AG04449 (cell line): Measurements from ENCODE around the gene BRF1.

Source experiments
- CTCF ChIA-PET: fragments of 350-600 bp; formaldehyde crosslinking; extraction: SDS; loops from one replicate; lab custom pipeline; 2021; ENCODE audit warnings: antibody characterized with exemption; lab: Yijun Ruan, JAX
- POLR2A ChIA-PET: fragments of 400-600, 350-600 bp; formaldehyde crosslinking; extraction: SDS; loops from one replicate; lab custom pipeline; 2020; ENCODE audit warnings: antibody characterized with exemption, inconsistent platforms; lab: Yijun Ruan, JAX
- DNase-seq: peaks from one replicate; pipeline ENCODE4 v3.0.0-alpha.2; 2010; ENCODE audit warnings: low read depth, low spot score
- H3K4me3 ChIP-seq: 2 replicates; pipeline ENCODE4 v1.5.1; 2011; ENCODE audit warnings: low read depth, mild to moderate bottlenecking, control low read depth, low read length
- TF ChIP-seq, protein P1 (sequence below): IDR thresholded peaks from one replicate; pipeline ENCODE4 v1.5.1; 2011; ENCODE audit warnings: mild to moderate bottlenecking, moderate library complexity, low read length, control low read depth, inconsistent platforms; ENCODE audit not compliant: insufficient read depth; ENCODE audit errors: missing control alignments

BRF1 gene

DNA sequence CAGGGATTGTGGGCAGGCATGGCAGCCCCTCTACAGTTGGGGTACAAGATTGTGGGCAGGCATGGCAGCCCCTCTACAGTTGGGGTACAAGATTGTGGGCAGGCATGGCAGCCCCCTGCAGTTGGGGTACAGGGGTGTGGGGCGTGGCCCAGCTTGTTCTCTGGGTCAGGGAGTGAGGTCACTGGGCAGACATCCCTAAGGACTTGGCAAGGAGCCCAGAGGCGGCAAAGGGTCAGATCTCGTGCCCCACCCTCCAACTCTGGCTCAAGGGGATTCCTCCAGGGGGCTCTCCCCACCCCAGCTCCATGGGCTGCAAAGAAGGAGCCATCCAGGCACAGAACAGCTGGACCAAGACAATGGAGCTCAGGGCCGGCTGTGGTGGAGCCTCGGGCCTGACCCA lies 93.9 kb downstream of the BRF1 start:
- no peak overlapping the region for H3K4me3 ChIP-seq
- TF ChIP-seq, protein P1, sequence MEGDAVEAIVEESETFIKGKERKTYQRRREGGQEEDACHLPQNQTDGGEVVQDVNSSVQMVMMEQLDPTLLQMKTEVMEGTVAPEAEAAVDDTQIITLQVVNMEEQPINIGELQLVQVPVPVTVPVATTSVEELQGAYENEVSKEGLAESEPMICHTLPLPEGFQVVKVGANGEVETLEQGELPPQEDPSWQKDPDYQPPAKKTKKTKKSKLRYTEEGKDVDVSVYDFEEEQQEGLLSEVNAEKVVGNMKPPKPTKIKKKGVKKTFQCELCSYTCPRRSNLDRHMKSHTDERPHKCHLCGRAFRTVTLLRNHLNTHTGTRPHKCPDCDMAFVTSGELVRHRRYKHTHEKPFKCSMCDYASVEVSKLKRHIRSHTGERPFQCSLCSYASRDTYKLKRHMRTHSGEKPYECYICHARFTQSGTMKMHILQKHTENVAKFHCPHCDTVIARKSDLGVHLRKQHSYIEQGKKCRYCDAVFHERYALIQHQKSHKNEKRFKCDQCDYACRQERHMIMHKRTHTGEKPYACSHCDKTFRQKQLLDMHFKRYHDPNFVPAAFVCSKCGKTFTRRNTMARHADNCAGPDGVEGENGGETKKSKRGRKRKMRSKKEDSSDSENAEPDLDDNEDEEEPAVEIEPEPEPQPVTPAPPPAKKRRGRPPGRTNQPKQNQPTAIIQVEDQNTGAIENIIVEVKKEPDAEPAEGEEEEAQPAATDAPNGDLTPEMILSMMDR: no peak
- ChIA-PET CTCF (interaction anchor here (0.9 to 1.0 kb wide), 3 partner anchors 75 to 145 kb away, joined by 3 read pairs; no protein-coding TSS in a partner anchor), POLR2A (no interaction called here)
- no peak for DNase-seq

DNA sequence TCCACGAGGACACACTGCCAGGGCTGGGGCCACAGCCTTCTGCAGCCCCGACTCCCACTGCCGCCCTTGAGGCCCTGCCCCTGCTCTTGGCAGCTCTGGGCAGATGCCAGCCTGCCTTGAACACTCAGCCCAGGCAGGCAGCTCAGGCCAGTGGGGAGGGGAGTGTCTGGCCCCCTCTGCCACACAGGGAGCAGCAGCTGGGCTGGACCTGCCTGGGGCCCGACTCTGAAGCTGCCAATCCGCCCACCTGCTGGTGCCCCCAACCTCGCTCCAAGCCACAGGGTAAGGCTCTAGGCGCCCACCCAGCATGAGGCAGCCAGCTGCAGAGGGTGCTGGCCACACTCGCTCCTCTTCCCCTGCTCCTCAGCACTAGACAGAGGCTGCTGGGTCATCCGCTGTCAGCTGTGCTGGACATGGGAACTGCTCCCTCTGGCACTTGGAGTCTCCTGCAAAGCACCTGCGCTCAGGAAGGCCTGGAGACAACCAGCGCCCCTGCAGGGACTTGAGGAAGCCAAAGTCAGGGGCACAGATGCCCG lies 95.1 kb downstream of the BRF1 start:
- no peak for DNase-seq
- ChIA-PET POLR2A (no interaction called here), CTCF (interaction anchor here (1.0 kb wide), 1 partner anchor 41 kb away, joined by 3 read pairs; no protein-coding TSS in a partner anchor)
- TF ChIP-seq, protein P1: no peak
- H3K4me3 ChIP-seq: no peak overlapping the region

DNA sequence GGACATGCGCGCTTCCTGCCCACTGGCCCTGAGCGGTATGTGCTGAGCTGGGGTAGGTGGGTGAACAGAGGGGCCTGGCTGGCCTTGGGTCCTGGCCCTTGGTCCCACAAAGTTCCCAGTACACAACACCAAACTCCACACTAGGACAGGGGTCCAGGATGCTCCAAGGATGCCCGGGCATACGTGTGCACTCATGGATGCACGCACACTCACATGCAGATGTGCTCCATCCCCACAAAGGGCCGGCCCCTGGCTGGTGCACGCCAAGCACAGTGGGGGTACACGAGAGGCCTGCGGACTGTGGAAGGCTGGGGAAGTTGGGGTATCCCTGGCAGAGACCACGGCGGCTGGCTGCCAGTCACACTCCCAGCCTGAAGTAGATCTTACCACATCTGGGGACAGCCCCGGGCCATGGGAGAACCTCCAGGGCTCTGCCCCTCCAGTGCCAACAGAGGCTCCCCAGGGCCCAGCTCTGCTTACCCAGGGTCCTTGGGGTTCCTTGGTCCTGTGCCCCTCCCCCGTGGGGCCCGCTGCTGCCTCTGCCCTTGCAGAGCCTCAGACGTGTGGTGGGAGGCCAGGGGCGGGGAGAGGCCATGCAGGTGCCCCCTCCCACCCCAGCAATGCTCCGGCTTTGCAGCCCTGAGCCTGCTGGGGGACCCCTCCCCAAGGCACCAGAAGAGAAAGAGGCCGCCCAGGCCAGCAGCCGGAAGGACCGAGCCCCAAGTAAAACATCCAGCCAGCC lies 95.7 kb downstream of the BRF1 start:
- no peak overlapping the region for H3K4me3 ChIP-seq
- DNase-seq: no peak
- TF ChIP-seq, protein P1: no peak
- ChIA-PET CTCF (interaction anchor here (1.0 to 4.4 kb wide), 5 partner anchors 8 to 77 kb away, joined by 3 to 25 read pairs (median 17); no protein-coding TSS in a partner anchor), POLR2A (no interaction called here)

DNA sequence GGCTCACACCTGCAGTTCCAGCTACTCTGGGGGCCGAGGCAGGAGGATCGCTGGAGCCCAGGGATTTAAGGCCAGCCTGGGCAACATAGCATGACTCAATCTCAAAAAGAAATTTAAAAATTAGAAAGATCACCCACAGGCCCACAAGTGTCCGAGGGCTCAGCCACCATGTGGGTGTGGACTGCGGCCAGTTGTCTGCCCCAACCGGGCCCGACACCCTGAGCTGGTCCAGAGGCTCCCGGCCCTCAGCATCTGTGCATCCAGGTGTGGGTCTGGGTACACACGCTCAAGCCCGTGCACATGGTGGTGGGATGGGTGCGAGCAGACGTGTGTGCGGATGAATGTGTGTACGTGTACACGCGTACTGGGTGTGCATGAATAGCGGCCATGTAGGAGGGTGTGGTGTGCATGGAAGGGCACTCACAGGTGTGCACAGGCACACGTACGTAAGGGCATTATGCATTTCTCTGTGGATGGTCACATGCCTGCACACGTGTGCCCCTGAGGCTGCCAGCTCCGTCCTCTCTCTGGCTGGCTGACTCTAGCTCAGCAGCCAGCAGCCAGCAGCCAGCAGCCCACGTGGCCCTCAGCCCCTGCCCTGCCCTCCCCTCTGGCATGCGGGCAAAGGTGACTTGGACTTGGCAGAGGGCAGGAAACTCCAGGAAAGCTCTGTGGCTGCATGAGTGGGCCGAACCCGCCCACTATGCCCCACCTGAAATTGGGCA lies 96.4 kb downstream of the BRF1 start:
- DNase-seq: no peak
- TF ChIP-seq, protein P1: no peak
- ChIA-PET POLR2A (no interaction called here), CTCF (interaction anchor here (0.8 to 4.4 kb wide), 12 partner anchors 9 to 147 kb away, joined by 3 to 32 read pairs (median 6); no protein-coding TSS in a partner anchor)
- no peak overlapping the region for H3K4me3 ChIP-seq

DNA sequence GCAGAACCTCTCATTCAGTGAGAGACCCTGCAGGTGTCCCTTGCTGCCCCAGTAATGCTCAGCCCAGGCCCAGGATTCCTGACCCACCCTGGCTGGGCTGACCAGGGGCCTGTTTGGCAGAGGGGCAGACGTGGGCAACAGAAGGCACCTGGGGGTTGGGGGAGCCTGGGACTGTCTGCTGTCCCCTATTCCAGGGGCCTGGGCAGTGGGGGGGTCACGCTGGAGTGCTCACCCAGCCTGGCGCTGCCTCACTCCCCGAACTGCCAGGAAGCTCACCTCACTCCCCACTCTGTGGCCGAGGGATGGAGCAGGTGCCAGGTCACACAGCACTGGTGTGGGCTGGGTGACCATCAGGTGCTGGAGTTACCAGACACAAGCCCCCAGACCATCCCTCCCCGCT lies 97.1 kb downstream of the BRF1 start:
- ChIA-PET CTCF (interaction anchor here (0.6 to 4.4 kb wide), 24 partner anchors 9 to 325 kb away, joined by 3 to 32 read pairs (median 3); partner anchors contain the start of gene BTBD6), POLR2A (no interaction called here)
- no peak overlapping the region for H3K4me3 ChIP-seq
- TF ChIP-seq, protein P1: no peak
- DNase-seq: no peak
